ENCODE measurements around the gene MAP10. TPM values are rescaled to one million over a fixed set of nuclear protein-coding genes. Genes with fewer than 3 reads are reported as not detected.

MAP10 gene
- total RNA-seq, 2 donors from 2014 or later = 2.4 to 2.5 TPM

- Histone ChIP-seq H3K36me3 (no peaks in the 10 kb centered on the region), H3K9me3 (no peaks in the 10 kb centered on the region), H3K4me3 (no peak overlapping the region), H3K27ac (peak overlapping the region; percentile 88), H3K4me1 (no peaks in the 10 kb centered on the region), H3K9ac (ENCODE audit: low read depth in 2 of 2, low read length in 2 of 2) (peak overlapping the region in 1 of 2 donors; percentile 3), H3K27me3 (no peaks in the 10 kb centered on the region)
- peak; percentile 90 for DNase-seq
- intact Hi-C loops (cut with DNase I) = loop anchor here (10.0 kb wide), 1 partner anchor 83 kb away; no protein-coding TSS in a partner anchor
- TF ChIP-seq, protein P1, sequence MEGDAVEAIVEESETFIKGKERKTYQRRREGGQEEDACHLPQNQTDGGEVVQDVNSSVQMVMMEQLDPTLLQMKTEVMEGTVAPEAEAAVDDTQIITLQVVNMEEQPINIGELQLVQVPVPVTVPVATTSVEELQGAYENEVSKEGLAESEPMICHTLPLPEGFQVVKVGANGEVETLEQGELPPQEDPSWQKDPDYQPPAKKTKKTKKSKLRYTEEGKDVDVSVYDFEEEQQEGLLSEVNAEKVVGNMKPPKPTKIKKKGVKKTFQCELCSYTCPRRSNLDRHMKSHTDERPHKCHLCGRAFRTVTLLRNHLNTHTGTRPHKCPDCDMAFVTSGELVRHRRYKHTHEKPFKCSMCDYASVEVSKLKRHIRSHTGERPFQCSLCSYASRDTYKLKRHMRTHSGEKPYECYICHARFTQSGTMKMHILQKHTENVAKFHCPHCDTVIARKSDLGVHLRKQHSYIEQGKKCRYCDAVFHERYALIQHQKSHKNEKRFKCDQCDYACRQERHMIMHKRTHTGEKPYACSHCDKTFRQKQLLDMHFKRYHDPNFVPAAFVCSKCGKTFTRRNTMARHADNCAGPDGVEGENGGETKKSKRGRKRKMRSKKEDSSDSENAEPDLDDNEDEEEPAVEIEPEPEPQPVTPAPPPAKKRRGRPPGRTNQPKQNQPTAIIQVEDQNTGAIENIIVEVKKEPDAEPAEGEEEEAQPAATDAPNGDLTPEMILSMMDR (IDR thresholded peaks at IDR 0.05) = no peak
Observed at GRCh38 chr1:232767305-232768074, 37.7 kb upstream of the MAP10 start.

DNA sequence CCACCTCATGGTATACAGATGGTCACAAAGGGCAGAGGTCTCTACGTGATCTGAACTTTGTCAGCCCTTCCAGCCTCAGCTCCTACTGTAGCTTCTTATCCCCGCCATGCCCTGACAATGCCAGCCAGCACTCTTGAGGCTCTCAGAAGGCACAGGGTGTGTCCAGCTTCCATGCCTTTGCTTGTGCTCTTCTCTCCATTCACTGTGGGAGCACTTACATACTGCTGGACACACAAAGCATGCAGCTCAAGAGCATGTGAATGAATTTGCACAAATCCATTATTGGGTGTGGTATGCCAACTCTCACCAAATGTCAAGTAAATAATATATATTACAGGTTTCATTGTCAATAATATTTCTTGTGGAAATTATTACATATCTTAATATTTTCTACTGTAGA is 36.4 kb upstream of the MAP10 start:
- H3K27ac ChIP-seq = no peak overlapping the region
- no peaks in the 10 kb centered on the region for H3K27me3 ChIP-seq
- intact Hi-C loops (cut with DNase I) = loop anchor here (10.0 kb wide), 1 partner anchor 84 kb away; no protein-coding TSS in a partner anchor
- DNase-seq = no peak
- no peak overlapping the region for H3K9ac ChIP-seq (ENCODE audit: low read depth in 2 of 2, low read length in 2 of 2)
- H3K4me1 ChIP-seq = no peaks in the 10 kb centered on the region
- no peak overlapping the region for H3K4me3 ChIP-seq
- H3K36me3 ChIP-seq = no peaks in the 10 kb centered on the region
- H3K9me3 ChIP-seq = no peaks in the 10 kb centered on the region
- TF ChIP-seq, protein P1 (IDR thresholded peaks at IDR 0.05) = no peak

- H3K4me1 ChIP-seq = no peaks in the 10 kb centered on the region
- no peaks in the 10 kb centered on the region for H3K36me3 ChIP-seq
- no peaks in the 10 kb centered on the region for H3K27me3 ChIP-seq
- H3K4me3 ChIP-seq = no peak overlapping the region
- no peak for DNase-seq
- no peak overlapping the region for H3K9ac ChIP-seq (ENCODE audit: low read depth in 2 of 2, low read length in 2 of 2)
- H3K27ac ChIP-seq = no peak overlapping the region
- TF ChIP-seq, protein P1 (IDR thresholded peaks at IDR 0.05) = no peak
- no peaks in the 10 kb centered on the region for H3K9me3 ChIP-seq
- intact Hi-C loops (cut with DNase I) = loop anchor here (10.0 kb wide), 1 partner anchor 85 kb away; no protein-coding TSS in a partner anchor
Observed at GRCh38 chr1:232769733-232770132, 35.5 kb upstream of the MAP10 start.

DNA sequence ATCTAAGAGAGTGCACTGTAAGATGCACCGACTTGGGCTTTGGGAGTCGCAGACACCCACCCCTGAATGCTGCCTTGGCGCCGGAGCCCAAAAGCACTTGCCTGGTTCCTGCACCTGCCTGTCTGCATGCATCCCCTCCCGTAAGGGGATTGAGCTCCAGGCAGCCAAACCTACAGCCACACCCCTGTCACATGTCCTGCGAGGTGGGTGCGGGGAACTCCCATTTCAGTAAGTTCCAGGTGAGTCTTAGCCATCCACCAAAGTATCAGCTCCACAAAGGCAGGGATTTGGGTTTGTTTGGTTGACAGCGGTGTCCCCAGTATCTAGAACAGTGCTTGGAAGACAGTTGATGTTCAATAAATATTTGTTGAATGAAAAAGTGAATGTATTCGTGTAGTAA is 31.5 kb upstream of the MAP10 start:
- H3K4me1 ChIP-seq = no peaks in the 10 kb centered on the region
- DNase-seq = no peak
- no peaks in the 10 kb centered on the region for H3K27me3 ChIP-seq
- no peak overlapping the region for H3K4me3 ChIP-seq
- TF ChIP-seq, protein P1 (IDR thresholded peaks at IDR 0.05) = no peak
- no peak overlapping the region for H3K9ac ChIP-seq (ENCODE audit: low read depth in 2 of 2, low read length in 2 of 2)
- H3K36me3 ChIP-seq = no peaks in the 10 kb centered on the region
- intact Hi-C loops (cut with DNase I) = no loop called here
- H3K27ac ChIP-seq = no peak overlapping the region
- H3K9me3 ChIP-seq = no peaks in the 10 kb centered on the region

DNA sequence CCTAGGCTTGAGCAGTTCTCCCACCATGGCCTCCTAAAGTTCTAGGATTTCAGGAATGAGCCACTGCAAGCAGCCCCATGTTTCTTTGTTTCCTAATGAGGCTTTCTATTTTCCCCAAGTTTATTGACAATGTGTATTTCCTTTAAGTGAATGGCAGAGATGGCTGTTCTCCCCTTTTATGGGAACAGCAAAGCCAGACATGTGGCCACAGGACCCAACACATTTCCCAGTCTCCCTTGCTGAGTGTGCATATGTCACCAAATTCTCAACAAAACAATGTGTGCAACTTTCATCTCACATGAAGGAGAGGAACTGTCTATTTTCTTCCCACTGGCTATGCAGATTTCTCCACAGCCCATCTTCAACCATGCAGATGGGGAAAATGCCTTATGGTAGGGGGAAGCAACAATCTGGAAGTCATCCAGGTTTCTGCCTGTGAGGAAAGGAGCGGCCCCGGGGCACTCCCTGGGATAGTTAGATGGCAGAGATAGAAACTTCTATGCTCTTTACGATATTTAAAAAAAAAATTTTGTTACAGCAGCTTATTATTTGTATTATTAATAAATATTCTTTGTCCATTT is 28.6 kb upstream of the MAP10 start:
- H3K36me3 ChIP-seq = no peaks in the 10 kb centered on the region
- intact Hi-C loops (cut with DNase I) = no loop called here
- no peaks in the 10 kb centered on the region for H3K9me3 ChIP-seq
- no peaks in the 10 kb centered on the region for H3K4me1 ChIP-seq
- no peak overlapping the region for H3K27ac ChIP-seq
- no peaks in the 10 kb centered on the region for H3K27me3 ChIP-seq
- TF ChIP-seq, protein P1 (IDR thresholded peaks at IDR 0.05) = no peak
- DNase-seq = no peak
- no peak overlapping the region for H3K4me3 ChIP-seq
- H3K9ac ChIP-seq (ENCODE audit: low read depth in 2 of 2, low read length in 2 of 2) = no peak overlapping the region
